ENCODE data around the gene CTNNA1. TPM values are rescaled to one million over a fixed set of nuclear protein-coding genes. Genes with fewer than 3 reads are reported as not detected.

Gene CTNNA1
- polyA plus RNA-seq, 1 of the 3 experiments (the other 2 are of a cell fraction): 130 TPM

GRCh38 chr5:138705007-138705406, 48.2 kb upstream of the CTNNA1 start (continued):
- TF ChIP-seq PBX3 (IDR thresholded peaks at IDR 0.05): peak; percentile 91
- no peak for TF ChIP-seq SMC3 (IDR thresholded peaks at IDR 0.05; ENCODE audit: low read depth, low read length)
- no peak for TF ChIP-seq FOSL2 (IDR thresholded peaks at IDR 0.05; ENCODE audit: borderline replicate concordance, low read depth)
- TF ChIP-seq FOXJ3 (CRISPR knock-in tag; IDR thresholded peaks at IDR 0.05): no peak
- TF ChIP-seq ZBTB33 (IDR thresholded peaks at IDR 0.05; ENCODE audit: borderline replicate concordance, low read depth): no peak
- no peak for TF ChIP-seq NRF1 (IDR thresholded peaks at IDR 0.05; ENCODE audit: low read depth, low read length)

- 38% methylated on average over 1 of the region's 1 CpG for WGBS (ENCODE audit: low lambda C conversion rate)
- no peaks in the 10 kb centered on the region for H4K20me1 ChIP-seq (ENCODE audit: insufficient read depth)
- no peak overlapping the region; the same call in 1 of the 2 replicates for H3K9ac ChIP-seq
- no peaks in the 10 kb centered on the region for H3K36me3 ChIP-seq (replicated peaks in 1 of 2; ENCODE audit: control insufficient read depth in 1 of 2, insufficient read depth in 2 of 2, low read length in 1 of 2)
- peaks cover 4% of the 10 kb centered on the region for H3F3A ChIP-seq (replicated peaks; ENCODE audit: insufficient read depth)
- H3K27me3 ChIP-seq (ENCODE audit: insufficient read depth): no peaks in the 10 kb centered on the region
- peaks cover 3 to 18% of the 10 kb centered on the region in 2 experiments; a peak in 1 of 4 replicates for H3K4me1 ChIP-seq (ENCODE audit: control insufficient read depth in 1 of 2, insufficient read depth in 2 of 2, low read depth in 1 of 2, low read length in 1 of 2)
- ChIA-PET CTCF (interaction anchor here (0.7 to 1.5 kb wide), 3 partner anchors 61 to 168 kb away, joined by 3 read pairs; no protein-coding TSS in a partner anchor), POLR2A (no interaction called here)
- H3K79me2 ChIP-seq (ENCODE audit: insufficient read depth): no peaks in the 10 kb centered on the region
- no peaks in the 10 kb centered on the region for H3K9me2 ChIP-seq
- H3K9me3 ChIP-seq: no peaks in the 10 kb centered on the region
- no peak overlapping the region for H3K4me3 ChIP-seq (ENCODE audit: low read depth in 2 of 2, low read length in 1 of 2)
- H2AFZ ChIP-seq (ENCODE audit: low read depth): no peak overlapping the region
- peak overlapping the region; percentile 24 to 79 for H3K27ac ChIP-seq (ENCODE audit: low read depth in 2 of 2, low read length in 1 of 2)
- no peak for DNase-seq
- TF ChIP-seq FOSL2 (IDR thresholded peaks at IDR 0.05; ENCODE audit: borderline replicate concordance, low read depth): no peak
- TF ChIP-seq RAD21 (IDR thresholded peaks at IDR 0.05; ENCODE audit: low read length): no peak
- no peak for TF ChIP-seq POLR2AphosphoS5 (IDR thresholded peaks at IDR 0.05; ENCODE audit: low read depth, low read length)
- TF ChIP-seq ZBTB33 (IDR thresholded peaks at IDR 0.05; ENCODE audit: borderline replicate concordance, low read depth): no peak
- no peak for TF ChIP-seq TEAD4 (IDR thresholded peaks at IDR 0.05; ENCODE audit: borderline replicate concordance, insufficient read depth)
- TF ChIP-seq EP300 (IDR thresholded peaks at IDR 0.05; ENCODE audit: borderline replicate concordance in 1 of 2, low read depth in 1 of 2, low read length in 1 of 2): no peak
- no peak for TF ChIP-seq TCF12 (IDR thresholded peaks at IDR 0.05)
- H3K4me2 ChIP-seq: peak overlapping the region; percentile 53; the same call in 1 of the 2 replicates
These were observed 47.7 kb upstream of the CTNNA1 start for GRCh38 chr5:138705567-138705966.

All from SK-N-SH (cell line).